ENCODE measurements around the gene CNTNAP1. TPM values are rescaled to one million over a fixed set of nuclear protein-coding genes. Genes with fewer than 3 reads are reported as not detected.

Gene CNTNAP1
- total RNA-seq, 2 experiments from 2014 or later: 4.4 to 4.5 TPM

GRCh38 chr17:42677921-42678781 is 4.2 kb upstream of the CNTNAP1 start:
- peaks cover 54 to 61% of the 10 kb centered on the region in 2 experiments for H3K27me3 ChIP-seq (ENCODE audit: control insufficient read depth in 1 of 2, insufficient read depth in 2 of 2, low read length in 2 of 2)
- peak overlapping the region; percentile 61 for H3K4me3 ChIP-seq (ENCODE audit: low read length)
- H3K27ac ChIP-seq (ENCODE audit: low read depth in 1 of 2, low read length in 2 of 2): no peak overlapping the region
- Mint-ChIP-seq H3K4me1 (ENCODE audit: low read depth) (peaks cover 66% of the 10 kb centered on the region), H3K9me3 (no peaks in the 10 kb centered on the region), H3K36me3 (ENCODE audit: low read depth) (no peaks in the 10 kb centered on the region), H3K27me3 (peaks cover 58% of the 10 kb centered on the region), H3K4me3 (peak overlapping the region; percentile 93), H3K27ac (peak overlapping the region; percentile 79)
- no peaks in the 10 kb centered on the region for H3K36me3 ChIP-seq (ENCODE audit: insufficient read depth, low read length)
- ChIA-PET CTCF (interaction anchor here (1.7 to 2.7 kb wide), 2 partner anchors 9 to 100 kb away, joined by 5 to 10 read pairs; partner anchors contain the start of gene PSMC3IP), POLR2A (interaction anchor here (0.6 to 4.3 kb wide), 6 partner anchors 20 to 638 kb away, joined by 3 to 22 read pairs (median 3); partner anchors contain the start of genes PSMC3IP, RETREG3, RPL27 and TUBG1)
- TF ChIP-seq CTCF (IDR thresholded peaks at IDR 0.05): no peak
- peaks cover 89% of the 10 kb centered on the region for H3K4me1 ChIP-seq (ENCODE audit: insufficient read depth, low read length)
- ATAC-seq (ENCODE audit: poor library complexity): peak; percentile 8
- H3K9me3 ChIP-seq (ENCODE audit: control insufficient read depth in 1 of 2, insufficient read depth in 1 of 2, low read length in 2 of 2): peaks cover 0 to 24% of the 10 kb centered on the region in 2 experiments
- intact Hi-C loops (cut with DNase I, micrococcal nuclease): loop anchor here (1.0 to 10.0 kb wide), 4 partner anchors 69 to 1447 kb away; partner anchors contain the start of genes RETREG3 (in 2 of the 2), TUBG1 (in 2 of the 2) and HDAC5 (in 1 of the 2)
- peak; percentile 41 to 82 (median 62) for DNase-seq

- peaks cover 52 to 59% of the 10 kb centered on the region in 2 experiments for H3K27me3 ChIP-seq (ENCODE audit: control insufficient read depth in 1 of 2, insufficient read depth in 2 of 2, low read length in 2 of 2)
- Mint-ChIP-seq H3K27me3 (peaks cover 66% of the 10 kb centered on the region), H3K9me3 (no peaks in the 10 kb centered on the region), H3K36me3 (ENCODE audit: low read depth) (no peaks in the 10 kb centered on the region), H3K4me1 (ENCODE audit: low read depth) (peaks cover 75% of the 10 kb centered on the region), H3K4me3 (peak overlapping the region; percentile 84), H3K27ac (peak overlapping the region; percentile 79)
- intact Hi-C loops (cut with DNase I, micrococcal nuclease): loop anchor here (1.0 to 10.0 kb wide), 4 partner anchors 70 to 1446 kb away; partner anchors contain the start of genes HDAC5 (in 1 of the 2), RETREG3 (in 1 of the 2) and TUBG1 (in 1 of the 2)
- no peaks in the 10 kb centered on the region for H3K36me3 ChIP-seq (ENCODE audit: insufficient read depth, low read length)
- CTCF ChIA-PET: interaction anchor here (0.6 to 2.8 kb wide), 10 partner anchors 8 to 805 kb away, joined by 3 to 24 read pairs (median 4); partner anchors contain the start of genes BECN1, DHX8, NKIRAS2 and PSMC3IP
- no peak for TF ChIP-seq CTCF (IDR thresholded peaks at IDR 0.05)
- POLR2A ChIA-PET: interaction anchor here (0.7 to 4.3 kb wide), 9 partner anchors 9 to 637 kb away, joined by 3 to 22 read pairs (median 3); partner anchors contain the start of genes PSMC3IP, RETREG3, STAT3 and TUBG1
- peak overlapping the region; percentile 49 for H3K4me3 ChIP-seq (ENCODE audit: low read length)
- DNase-seq (peak in 6 of 14 experiments; percentile 19 to 70 (median 45)), ATAC-seq (ENCODE audit: poor library complexity) (peak; percentile 7)
- peak overlapping the region in 1 of 2 donors; percentile 44 for H3K27ac ChIP-seq (ENCODE audit: low read depth in 1 of 2, low read length in 2 of 2)
- H3K4me1 ChIP-seq (ENCODE audit: insufficient read depth, low read length): peaks cover 90% of the 10 kb centered on the region
- H3K9me3 ChIP-seq (ENCODE audit: control insufficient read depth in 1 of 2, insufficient read depth in 1 of 2, low read length in 2 of 2): peaks cover 0 to 24% of the 10 kb centered on the region in 2 experiments
These were observed 3.3 kb upstream of the CNTNAP1 start for GRCh38 chr17:42678951-42679491.
